DND-41 (cell line): ENCODE data around the gene HENMT1.

ENCODE experiments used
- ATAC-seq: fragments of 200-7000 bp; cut with Tn5 transposase; 3 replicates; pipeline ENCODE4 v1.9.1; 2021; ENCODE audit warnings: low read depth; ENCODE audit not compliant: insufficient read depth
- DNase-seq: peaks from one replicate; pipeline ENCODE4 v3.0.0-alpha.2; 2020
- H2AFZ ChIP-seq: 2 replicates; pipeline ENCODE4 v1.6.0; 2012; ENCODE audit warnings: low read depth, low read length
- H3K27ac ChIP-seq: 2 replicates; pipeline ENCODE4 v1.5.1; 2012; ENCODE audit warnings: low read length, inconsistent platforms
- H3K27me3 ChIP-seq: fragments of 200-600 bp; sonication (generic); 2 replicates; pipeline ENCODE4 v1.6.0; 2012; ENCODE audit warnings: low read length, mild to moderate bottlenecking, inconsistent platforms; ENCODE audit not compliant: insufficient read depth, poor library complexity
- H3K36me3 ChIP-seq: 2 replicates; pipeline ENCODE4 v1.5.1; 2012; ENCODE audit warnings: low read length, inconsistent platforms; ENCODE audit not compliant: insufficient read depth
- H3K4me1 ChIP-seq: 2 replicates; pipeline ENCODE4 v1.5.1; 2012; ENCODE audit warnings: mild to moderate bottlenecking, low read length; ENCODE audit not compliant: insufficient read depth
- H3K4me2 ChIP-seq: 2 replicates; pipeline ENCODE4 v1.6.0; 2012; ENCODE audit warnings: mild to moderate bottlenecking, moderate library complexity, low read length, inconsistent platforms; ENCODE audit not compliant: insufficient read depth
- H3K4me3 ChIP-seq, 2 experiments: fragments of 200-600 bp in 1 of 2; shearing (Covaris generic) in 1 of 2; 2 replicates each; pipeline ENCODE4 v1.5.1; 2012 to 2016; ENCODE audit warnings: inconsistent platforms in 2 of 2, low read length in 2 of 2, mild to moderate bottlenecking in 2 of 2, low read depth in 1 of 2, moderate library complexity in 1 of 2
- H3K79me2 ChIP-seq: 2 replicates; pipeline ENCODE4 v1.6.0; 2012; ENCODE audit warnings: low read length, inconsistent platforms; ENCODE audit not compliant: insufficient read depth
- H3K9ac ChIP-seq: 2 replicates; pipeline ENCODE4 v1.6.0; 2012; ENCODE audit warnings: low read depth, mild to moderate bottlenecking, inconsistent platforms, low read length, moderate library complexity
- H3K9me3 ChIP-seq: 2 replicates; pipeline ENCODE4 v1.5.1; 2012; ENCODE audit warnings: low read length, moderate library complexity, mild to moderate bottlenecking, inconsistent platforms; ENCODE audit not compliant: insufficient read depth, severe bottlenecking
- H4K20me1 ChIP-seq: 2 replicates; pipeline ENCODE4 v1.6.0; 2012; ENCODE audit warnings: low read length; ENCODE audit not compliant: insufficient read depth
- EZH2 ChIP-seq: IDR thresholded peaks from 3 replicates; pipeline ENCODE4 v1.6.1; 2012; ENCODE audit warnings: borderline replicate concordance, low read depth, mild to moderate bottlenecking, moderate library complexity, low read length, inconsistent platforms; ENCODE audit not compliant: severe bottlenecking
- TF ChIP-seq, protein P1 (sequence below): IDR thresholded peaks from 2 replicates; pipeline ENCODE4 v1.5.1; 2012; ENCODE audit warnings: borderline replicate concordance, low read length, moderate library complexity, mild to moderate bottlenecking; ENCODE audit not compliant: poor library complexity, severe bottlenecking; ENCODE audit errors: extremely low read depth

The HENMT1 gene

DNA sequence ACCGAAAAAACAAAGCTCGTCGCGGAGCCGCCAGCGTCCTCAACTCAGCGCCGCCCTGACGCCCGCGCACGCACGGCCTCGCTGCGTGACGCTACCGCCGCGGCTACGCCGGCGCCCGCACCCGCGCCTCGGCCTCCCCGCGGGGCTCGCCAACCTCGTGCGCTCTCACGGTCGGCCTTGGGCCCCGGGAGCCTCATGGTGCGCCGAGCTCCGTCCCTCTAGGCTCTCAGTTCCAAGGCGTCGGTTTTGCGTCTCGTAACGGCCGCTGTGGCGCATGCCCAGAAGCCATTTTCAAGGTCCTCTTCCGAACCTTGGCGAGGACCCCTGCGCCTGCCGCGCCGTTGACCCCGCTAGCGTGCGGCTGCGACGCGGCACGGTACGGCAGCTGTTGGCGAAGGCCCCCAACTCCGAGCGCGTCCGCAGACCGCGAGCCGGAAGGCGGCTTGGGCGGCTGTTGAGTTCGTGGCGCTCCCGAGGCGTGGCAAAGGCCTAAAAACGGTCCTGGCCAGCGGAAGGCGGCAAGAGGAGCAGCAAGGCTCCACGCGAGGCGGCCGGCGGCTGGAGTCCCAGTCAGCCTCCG is at the start of gene HENMT1:
Gene HENMT1, minus strand, starts transcription at position 64 of the 580 bp plus-strand sequence. CDS start 1,209 bp downstream, outside the sequence.
- peak within 1 kb of the TSS; percentile 97 for H3K27ac ChIP-seq
- H3K4me3 ChIP-seq, result peak within 1 kb of the TSS; percentile 30 to 63; a peak in 3 of 4 replicates
- TF ChIP-seq EZH2, result no peak
- TF ChIP-seq, protein P1, sequence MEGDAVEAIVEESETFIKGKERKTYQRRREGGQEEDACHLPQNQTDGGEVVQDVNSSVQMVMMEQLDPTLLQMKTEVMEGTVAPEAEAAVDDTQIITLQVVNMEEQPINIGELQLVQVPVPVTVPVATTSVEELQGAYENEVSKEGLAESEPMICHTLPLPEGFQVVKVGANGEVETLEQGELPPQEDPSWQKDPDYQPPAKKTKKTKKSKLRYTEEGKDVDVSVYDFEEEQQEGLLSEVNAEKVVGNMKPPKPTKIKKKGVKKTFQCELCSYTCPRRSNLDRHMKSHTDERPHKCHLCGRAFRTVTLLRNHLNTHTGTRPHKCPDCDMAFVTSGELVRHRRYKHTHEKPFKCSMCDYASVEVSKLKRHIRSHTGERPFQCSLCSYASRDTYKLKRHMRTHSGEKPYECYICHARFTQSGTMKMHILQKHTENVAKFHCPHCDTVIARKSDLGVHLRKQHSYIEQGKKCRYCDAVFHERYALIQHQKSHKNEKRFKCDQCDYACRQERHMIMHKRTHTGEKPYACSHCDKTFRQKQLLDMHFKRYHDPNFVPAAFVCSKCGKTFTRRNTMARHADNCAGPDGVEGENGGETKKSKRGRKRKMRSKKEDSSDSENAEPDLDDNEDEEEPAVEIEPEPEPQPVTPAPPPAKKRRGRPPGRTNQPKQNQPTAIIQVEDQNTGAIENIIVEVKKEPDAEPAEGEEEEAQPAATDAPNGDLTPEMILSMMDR, result no peak
- H3K27me3 ChIP-seq, result no peaks in the 10 kb centered on the region
- peaks cover 23% of the 10 kb centered on the region for H3K4me1 ChIP-seq
- ATAC-seq (peak; percentile 86), DNase-seq (peak; percentile 76)
- no peaks in the 10 kb centered on the region for H4K20me1 ChIP-seq
- H3K9ac ChIP-seq, result peak within 1 kb of the TSS; percentile 81
- peak within 1 kb of the TSS; percentile 62 for H3K4me2 ChIP-seq
- no peaks in the 10 kb centered on the region; the same call in 1 of the 2 replicates for H3K36me3 ChIP-seq
- peaks cover 24% of the 10 kb centered on the region for H3K79me2 ChIP-seq
- no peaks in the 10 kb centered on the region for H3K9me3 ChIP-seq
- H2AFZ ChIP-seq, result peak within 1 kb of the TSS; percentile 78

DNA sequence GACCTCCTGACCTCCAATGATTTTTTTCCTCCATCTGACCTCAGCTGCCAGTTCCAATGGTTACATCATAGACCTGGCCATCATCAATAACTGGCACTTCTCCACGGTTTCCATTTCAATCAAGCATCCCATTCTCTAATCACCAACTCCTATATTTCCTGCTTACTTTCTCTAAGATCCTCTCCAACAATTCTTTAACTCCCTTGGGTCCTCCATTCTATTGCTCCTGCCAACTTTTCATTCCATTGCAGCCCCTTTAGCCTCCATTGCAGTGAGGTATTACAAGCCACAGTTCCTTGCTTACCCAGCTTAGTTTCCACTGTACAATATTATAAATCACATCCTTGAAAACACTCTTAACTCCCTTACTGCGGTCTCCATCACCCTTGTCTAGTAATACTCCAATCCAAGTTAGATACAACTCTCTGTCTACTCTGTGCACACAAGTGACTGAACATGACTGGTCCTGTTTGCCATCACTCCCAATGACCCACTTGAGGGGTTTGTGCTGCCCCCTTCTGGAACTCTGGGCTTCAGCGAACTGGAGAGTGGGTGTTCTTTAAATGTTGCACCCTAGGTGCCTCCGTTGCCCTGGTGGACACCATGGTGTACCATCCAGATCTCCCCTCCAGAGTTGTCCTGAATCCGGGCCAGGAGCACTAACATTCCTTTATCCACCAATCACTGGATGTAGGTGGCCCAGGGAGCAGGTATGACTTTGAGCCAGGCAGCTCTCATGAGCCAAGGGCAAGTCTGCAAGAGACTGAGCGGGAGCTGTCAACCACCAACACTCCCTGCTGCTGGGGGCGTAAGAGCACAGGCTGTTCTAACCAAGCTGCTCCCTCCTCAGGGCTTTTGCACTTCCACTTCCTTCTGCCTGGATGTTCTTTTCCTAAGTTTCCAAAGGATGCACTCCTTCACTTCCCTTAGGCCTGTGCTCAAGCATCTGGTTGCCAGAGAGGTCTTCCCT is 48.1 kb upstream of the HENMT1 start:
- H3K79me2 ChIP-seq, result no peaks in the 10 kb centered on the region
- ATAC-seq (peak; percentile 60), DNase-seq (peak; percentile 41)
- TF ChIP-seq, protein P1, result peak; percentile 54
- TF ChIP-seq EZH2, result no peak
- no peaks in the 10 kb centered on the region for H3K9me3 ChIP-seq
- H2AFZ ChIP-seq, result no peak overlapping the region
- no peak overlapping the region for H3K9ac ChIP-seq
- no peak overlapping the region for H3K4me2 ChIP-seq
- H3K4me1 ChIP-seq, result no peaks in the 10 kb centered on the region
- H3K27me3 ChIP-seq, result peaks cover 5% of the 10 kb centered on the region
- H3K36me3 ChIP-seq, result no peaks in the 10 kb centered on the region
- H3K27ac ChIP-seq, result no peak overlapping the region
- H4K20me1 ChIP-seq, result no peaks in the 10 kb centered on the region
- no peak overlapping the region for H3K4me3 ChIP-seq

DNA sequence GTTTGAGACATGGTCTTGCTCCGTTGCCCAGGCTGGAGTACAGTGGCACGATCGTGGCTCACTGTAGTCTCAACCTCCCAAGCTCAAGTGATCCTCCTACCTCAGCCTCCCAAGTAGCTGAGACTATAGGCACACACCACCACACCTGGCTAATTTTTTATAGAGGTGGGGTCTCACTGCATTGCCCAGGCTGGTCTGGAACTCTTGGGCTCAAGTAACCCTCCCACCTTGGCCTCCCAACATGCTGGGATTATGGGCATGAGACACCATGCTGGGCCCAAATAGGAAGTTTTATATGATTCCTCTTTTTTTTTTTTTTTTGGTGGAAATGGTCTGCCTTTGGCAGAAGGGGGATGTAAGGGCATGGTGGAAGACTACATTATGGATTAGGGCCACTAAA is 45.8 kb upstream of the HENMT1 start:
- no peaks in the 10 kb centered on the region for H3K4me1 ChIP-seq
- H3K9ac ChIP-seq, result no peak overlapping the region
- H3K4me3 ChIP-seq, result no peak overlapping the region
- 0 out of 2 replicates have a peak, but pooled peaks cover 5% of the 10 kb centered on the region for H4K20me1 ChIP-seq
- H2AFZ ChIP-seq, result no peak overlapping the region
- no peak overlapping the region for H3K27ac ChIP-seq
- ATAC-seq, result no peak
- no peak for DNase-seq
- no peaks in the 10 kb centered on the region for H3K79me2 ChIP-seq
- H3K9me3 ChIP-seq, result no peaks in the 10 kb centered on the region
- no peak for TF ChIP-seq EZH2
- TF ChIP-seq, protein P1, result no peak
- H3K36me3 ChIP-seq, result no peaks in the 10 kb centered on the region; the same call in 1 of the 2 replicates
- no peaks in the 10 kb centered on the region for H3K27me3 ChIP-seq
- no peak overlapping the region for H3K4me2 ChIP-seq
